Erythroblast (primary cell): Measurements from ENCODE around the gene ZNF446.
A peak's percentile ranks its signal among the peaks of the same experiment; 100 is the strongest.

Experiments
- GATA1 ChIP-seq: IDR thresholded peaks from 2 replicates; pipeline ENCODE4 v1.6.1; 2011; ENCODE audit warnings: low read depth, mild to moderate bottlenecking, control low read depth, low read length, moderate library complexity
- POLR2A ChIP-seq: IDR thresholded peaks from 2 replicates; pipeline ENCODE4 v1.6.1; 2011; ENCODE audit warnings: mild to moderate bottlenecking, low read length

- TF ChIP-seq POLR2A (peak; percentile 69), GATA1 (no peak)
These were observed 24.6 kb upstream of the ZNF446 start, which contains the start of gene ZNF324B for GRCh38 chr19:58451358-58452101.
